PC-3 (cell line): Measurements from ENCODE around the gene SLAMF1.

Experiments
- EZH2 ChIP-seq: fragments of 300-600 bp; sonication (generic); IDR thresholded peaks from one replicate; pipeline ENCODE4 v1.6.1; 2017; ENCODE audit warnings: antibody characterized with exemption, mild to moderate bottlenecking, low read length; ENCODE audit not compliant: unreplicated experiment
- EZH2phosphoT487 ChIP-seq: fragments of 300-600 bp; sonication (generic); IDR thresholded peaks from 2 replicates; pipeline ENCODE4 v1.6.1; 2018; ENCODE audit warnings: mild to moderate bottlenecking, antibody characterized with exemption, low read length, borderline replicate concordance
- TF ChIP-seq, protein P1 (sequence below): fragments of 300-600 bp; sonication (generic); conservative IDR thresholded peaks from 2 replicates; pipeline ENCODE4 v1.5.1; 2017; ENCODE audit warnings: antibody characterized with exemption, low read depth, mild to moderate bottlenecking, low read length

DNA sequence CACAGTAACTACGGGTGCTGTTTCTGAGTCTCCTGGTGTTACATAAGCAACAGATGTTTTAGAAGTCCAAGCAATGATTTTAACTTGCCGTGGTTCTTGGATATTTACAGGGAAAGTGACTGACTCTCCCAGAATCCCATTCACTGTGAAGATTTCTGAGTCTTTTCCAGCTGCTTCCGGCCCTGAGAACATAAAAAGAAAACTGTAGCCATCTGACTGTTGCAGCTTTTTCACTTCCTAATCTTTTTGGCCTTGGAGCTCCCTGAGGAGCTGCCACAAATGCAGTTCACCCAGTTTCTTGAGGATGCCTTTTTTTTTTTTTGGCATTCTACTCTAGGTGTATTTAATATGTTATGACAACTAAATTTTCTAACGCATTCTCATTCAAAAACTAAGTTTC, 81.3 kb downstream of the SLAMF1 start:
- TF ChIP-seq, protein P1, sequence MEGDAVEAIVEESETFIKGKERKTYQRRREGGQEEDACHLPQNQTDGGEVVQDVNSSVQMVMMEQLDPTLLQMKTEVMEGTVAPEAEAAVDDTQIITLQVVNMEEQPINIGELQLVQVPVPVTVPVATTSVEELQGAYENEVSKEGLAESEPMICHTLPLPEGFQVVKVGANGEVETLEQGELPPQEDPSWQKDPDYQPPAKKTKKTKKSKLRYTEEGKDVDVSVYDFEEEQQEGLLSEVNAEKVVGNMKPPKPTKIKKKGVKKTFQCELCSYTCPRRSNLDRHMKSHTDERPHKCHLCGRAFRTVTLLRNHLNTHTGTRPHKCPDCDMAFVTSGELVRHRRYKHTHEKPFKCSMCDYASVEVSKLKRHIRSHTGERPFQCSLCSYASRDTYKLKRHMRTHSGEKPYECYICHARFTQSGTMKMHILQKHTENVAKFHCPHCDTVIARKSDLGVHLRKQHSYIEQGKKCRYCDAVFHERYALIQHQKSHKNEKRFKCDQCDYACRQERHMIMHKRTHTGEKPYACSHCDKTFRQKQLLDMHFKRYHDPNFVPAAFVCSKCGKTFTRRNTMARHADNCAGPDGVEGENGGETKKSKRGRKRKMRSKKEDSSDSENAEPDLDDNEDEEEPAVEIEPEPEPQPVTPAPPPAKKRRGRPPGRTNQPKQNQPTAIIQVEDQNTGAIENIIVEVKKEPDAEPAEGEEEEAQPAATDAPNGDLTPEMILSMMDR: no peak
- TF ChIP-seq EZH2phosphoT487 (no peak), EZH2 (no peak)
